NB4 (cell line): ENCODE results near the gene PAFAH1B2.

ENCODE experiments used
- CTCF ChIP-seq: IDR thresholded peaks from one replicate; pipeline ENCODE4 v1.5.1; 2012; ENCODE audit warnings: low read depth, low read length
- POLR2A ChIP-seq: IDR thresholded peaks from 2 replicates; pipeline ENCODE4 v1.6.1; 2011; ENCODE audit warnings: mild to moderate bottlenecking; ENCODE audit not compliant: insufficient read length; ENCODE audit errors: extremely low read depth
- TF ChIP-seq, protein P1 (sequence below): IDR thresholded peaks from 2 replicates; pipeline ENCODE4 v1.6.1; 2011; ENCODE audit warnings: low read depth, low read length

DNA sequence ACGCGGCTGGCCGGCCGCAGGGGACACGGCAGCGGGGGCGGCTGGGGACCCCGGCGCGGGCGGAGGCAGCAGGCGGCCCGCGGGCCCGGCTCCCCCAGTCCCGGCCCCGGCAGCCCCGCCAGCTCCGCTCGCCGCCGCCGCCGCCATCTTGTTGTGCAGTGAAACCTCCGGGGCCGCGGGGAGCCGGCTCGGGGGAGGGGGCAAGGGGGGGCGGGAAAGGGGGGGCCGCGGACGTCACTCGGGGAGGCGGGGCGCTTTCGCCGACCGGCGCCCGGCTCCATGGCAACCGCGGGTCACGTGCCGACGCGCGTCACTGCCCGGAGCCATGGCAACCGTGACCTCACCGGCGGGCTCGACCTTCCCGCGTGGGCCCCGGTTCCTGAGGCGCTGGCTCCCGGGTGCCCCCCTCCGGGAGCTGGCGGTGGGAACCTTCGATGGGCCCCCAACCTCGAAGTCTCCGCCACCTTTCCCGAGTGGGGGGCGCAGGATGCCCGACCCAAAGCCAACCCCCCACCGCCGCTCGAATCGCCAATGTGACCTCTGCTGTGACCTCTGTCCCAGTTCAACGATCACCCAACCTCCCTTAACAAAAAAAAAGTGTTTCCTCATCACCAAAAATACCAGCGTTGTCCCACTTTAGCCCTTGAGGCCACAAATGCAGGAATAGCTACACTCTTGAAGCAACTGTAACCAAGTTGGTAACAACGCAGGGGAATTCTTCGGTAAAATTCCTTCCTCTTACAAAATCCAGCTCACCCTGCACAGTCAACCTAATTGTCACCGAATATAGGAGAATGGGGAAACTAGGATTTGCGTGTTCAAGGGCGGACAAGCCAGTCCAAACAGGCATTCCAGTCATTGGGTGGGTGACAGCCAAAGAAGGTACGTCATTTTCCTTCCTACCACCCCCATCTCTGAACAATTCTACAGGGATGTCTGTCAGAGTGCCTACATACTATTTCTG, 45.5 kb upstream of the PAFAH1B2 start, which contains the start of gene SIK3:
- peak; percentile 53 for TF ChIP-seq CTCF
- peak; percentile 45 for TF ChIP-seq POLR2A
- TF ChIP-seq, protein P1, sequence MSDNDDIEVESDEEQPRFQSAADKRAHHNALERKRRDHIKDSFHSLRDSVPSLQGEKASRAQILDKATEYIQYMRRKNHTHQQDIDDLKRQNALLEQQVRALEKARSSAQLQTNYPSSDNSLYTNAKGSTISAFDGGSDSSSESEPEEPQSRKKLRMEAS = peak; percentile 96
